Activated T-cell treated with anti-CD3 and anti-CD28 coated beads for 4 hours (primary cell): ENCODE data around the gene SYCP2L.

ENCODE experiments used
- DNase-seq: peaks from one replicate; pipeline ENCODE4 v3.0.0-alpha.2; 2020

Gene SYCP2L

DNA sequence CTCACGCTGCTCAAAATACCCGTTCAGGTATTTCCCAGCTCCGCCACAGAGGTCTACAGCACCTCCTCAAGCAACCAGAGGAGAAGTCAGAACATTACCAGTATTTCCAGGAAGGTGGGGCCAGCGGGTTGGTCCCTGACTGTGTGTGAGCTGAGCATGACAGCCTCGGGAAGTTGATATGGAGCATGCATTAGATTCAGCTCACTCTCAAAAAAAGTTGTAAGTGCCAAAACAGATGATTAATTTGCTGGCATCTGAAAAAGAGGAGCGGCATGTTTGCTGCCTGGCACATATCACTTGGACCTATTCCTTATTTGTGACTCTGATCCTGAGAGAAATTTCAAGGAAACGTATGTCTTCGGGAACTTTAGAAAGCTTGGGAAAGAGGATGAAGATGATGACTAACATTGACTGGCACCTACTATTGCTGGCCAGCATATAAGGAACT is 125.0 kb downstream of the SYCP2L start:
- DNase-seq, result no peak

DNA sequence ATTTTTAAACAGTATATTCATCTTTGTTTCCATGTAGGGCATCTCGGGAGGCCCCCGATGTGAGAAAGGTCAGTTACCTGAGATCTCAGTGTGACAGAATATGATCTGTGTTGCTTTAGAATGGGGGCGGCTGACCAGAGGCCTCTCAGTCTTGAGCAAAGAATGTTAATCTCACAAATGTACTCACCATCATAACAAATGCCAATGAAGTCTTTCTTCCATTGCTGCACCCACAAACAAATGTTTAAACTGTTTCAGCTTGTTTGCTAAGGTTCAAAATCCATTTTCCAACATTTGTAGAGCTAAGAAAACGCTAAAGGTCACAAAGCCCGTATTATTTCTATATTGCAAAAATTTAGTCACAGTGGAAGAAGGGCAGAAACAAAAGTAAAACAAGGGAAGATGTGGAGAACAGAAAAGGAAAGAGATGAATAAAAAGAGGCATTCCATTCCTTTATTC is 125.5 kb downstream of the SYCP2L start:
- no peak for DNase-seq

DNA sequence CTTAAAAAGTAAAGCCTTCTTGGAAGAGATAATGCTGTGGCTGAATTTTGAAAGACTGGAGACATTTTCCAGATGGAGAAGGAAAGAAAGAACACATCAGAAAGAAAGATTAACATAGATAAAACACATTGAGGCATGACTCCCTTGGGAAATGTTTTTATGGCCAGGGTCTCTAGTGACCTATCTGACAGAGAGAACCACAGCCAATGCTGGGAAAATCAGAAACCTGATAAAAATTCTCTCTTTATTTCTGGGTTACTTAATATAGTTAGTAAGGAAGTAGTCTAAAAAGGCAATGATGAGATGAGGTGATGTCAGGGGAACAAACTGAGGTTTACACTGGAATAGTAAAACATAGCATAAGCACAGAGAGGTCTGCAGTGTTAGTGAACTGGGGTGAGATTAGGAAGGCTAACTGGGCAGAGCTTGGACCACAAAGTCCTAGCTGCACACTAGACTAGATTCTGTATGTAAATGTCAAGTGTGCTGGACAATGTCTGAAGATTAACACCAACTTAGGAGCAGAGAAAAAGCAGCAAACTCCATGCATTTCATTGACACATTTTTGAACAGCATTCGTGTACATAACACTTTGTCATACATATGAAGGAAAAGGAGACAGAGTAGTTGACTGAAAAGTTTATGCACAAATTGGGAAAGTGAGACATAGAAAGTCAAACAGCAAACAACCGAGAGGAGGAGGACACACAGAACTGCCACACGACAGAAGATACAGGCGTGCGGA is 126.3 kb downstream of the SYCP2L start:
- no peak for DNase-seq

DNA sequence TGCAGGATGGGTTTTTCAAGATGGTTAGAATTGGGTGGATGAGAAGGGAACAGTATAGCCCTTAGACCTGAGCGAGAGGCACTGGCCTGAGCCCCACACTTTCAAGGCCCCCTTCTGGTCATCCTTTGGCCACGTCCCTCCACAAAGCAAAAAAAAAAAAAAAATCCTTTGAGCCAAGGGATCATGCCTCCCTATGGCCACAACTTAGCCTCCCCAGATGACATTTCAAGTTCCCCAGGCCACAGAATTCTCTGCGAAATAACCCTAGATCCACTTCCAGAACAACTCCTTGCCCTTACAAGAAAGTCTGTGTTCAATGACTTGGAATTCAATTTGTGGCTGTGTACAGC is 126.8 kb downstream of the SYCP2L start:
- DNase-seq, result no peak

DNA sequence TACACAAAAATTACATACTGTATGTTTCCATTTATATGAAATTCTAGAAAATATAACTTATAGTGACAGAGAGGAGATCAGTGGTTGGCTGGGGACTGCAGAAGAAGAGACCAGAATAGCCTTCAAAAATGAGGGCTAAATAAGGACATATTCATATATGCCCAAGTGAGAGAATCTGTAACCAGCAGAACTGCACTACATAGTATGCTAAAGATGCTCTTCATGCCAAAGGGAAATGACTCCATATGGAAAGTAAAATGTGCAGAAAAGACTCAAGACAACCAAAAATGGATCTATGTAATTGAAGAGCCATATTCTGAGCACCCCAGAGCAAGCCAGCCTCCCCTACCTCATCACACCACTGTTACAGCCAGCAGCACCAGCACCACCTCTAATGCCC is 128.2 kb downstream of the SYCP2L start:
- DNase-seq, result no peak

DNA sequence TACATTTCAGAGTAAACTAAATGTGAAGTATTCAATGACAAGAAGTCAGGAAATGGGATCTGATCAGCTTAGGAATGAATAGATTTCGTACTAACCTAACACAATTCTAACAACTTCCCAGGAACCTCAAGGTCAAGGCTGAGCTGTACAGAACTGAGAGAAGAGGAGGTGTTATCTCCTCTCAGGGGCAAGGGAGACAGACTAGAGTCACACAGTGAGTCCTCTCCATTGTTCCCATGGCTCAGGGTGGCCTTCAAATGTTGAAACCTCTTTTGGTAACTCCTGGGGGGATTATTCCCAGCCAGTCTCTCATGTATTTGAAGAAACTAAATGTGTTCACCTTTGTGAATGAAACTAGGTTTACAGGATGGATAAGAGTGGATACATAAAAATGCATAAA is 129.6 kb downstream of the SYCP2L start:
- DNase-seq, result no peak

DNA sequence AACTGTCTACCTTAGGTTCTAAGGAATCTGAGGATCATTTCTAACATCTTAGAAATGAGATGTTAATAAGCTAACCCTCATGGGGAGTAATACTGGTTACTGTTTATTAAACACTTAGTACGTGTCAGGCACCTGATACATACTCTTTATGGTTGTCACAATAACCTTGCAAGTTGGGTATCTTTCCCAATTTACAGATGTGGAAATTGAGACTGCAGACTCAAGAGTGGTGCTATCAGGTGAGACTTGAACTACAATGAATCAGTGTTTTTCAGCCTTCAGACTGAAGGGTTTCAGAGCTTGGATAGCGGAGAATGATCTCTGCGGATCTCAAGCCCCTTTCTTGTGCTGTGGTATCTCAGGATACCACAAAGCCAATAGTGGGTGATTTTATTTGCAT is 130.2 kb downstream of the SYCP2L start:
- no peak for DNase-seq

DNA sequence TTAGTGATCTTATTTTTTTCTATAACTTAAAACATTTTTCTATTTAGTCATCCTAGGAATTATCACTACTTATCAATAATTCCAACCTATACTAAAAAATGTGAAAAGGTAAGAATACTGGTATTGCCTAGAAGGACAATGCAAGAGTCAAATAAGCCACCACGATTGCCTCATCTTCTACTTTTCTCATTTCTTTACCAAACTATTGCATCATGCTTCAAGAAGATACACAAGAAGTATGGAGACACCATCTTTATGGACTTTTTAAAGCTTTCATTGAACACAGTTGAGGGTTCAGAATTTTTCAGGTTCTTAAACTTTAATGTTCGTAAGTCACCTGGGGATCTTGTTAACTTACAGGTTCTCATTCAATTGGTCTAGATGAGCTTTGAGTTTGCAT is 131.4 kb downstream of the SYCP2L start:
- no peak for DNase-seq

DNA sequence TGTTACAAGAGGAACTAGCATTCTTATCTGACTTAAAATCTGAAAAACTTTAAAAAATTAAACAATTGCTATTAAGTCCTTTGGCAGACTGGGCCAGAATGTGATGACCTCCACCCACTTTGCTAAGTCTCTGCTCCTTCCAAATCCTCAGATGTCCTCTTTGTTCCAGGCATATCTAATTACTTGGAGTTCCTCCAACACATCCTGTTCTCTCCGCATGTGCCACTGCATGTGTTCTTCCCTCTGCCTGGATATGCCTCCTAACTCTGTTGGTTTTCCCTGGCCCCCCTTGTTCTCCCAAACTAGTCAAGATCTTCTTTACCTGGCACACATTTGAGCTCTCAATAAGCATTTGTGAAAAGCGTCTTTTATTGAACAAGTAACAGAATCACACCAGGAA is 134.2 kb downstream of the SYCP2L start:
- DNase-seq, result no peak

DNA sequence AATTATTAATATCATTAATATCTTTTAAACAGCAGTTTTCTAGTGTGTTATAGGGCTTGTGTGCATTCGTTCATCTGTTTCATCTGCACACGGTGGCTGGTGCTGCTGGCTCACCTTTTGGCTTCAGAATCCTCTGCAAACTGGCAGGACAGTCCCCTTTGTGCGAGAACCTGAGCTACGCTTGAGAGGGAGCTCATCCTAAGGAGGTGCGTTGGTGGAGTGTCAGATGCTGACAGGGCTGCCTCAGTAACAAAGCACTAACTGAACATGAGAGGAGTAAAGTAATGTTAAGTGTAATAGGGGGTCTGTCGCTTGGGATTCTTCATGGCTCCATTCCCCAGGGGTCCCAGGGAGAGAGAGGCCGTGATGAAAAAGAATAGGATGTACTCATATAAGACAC is 134.9 kb downstream of the SYCP2L start:
- no peak for DNase-seq

DNA sequence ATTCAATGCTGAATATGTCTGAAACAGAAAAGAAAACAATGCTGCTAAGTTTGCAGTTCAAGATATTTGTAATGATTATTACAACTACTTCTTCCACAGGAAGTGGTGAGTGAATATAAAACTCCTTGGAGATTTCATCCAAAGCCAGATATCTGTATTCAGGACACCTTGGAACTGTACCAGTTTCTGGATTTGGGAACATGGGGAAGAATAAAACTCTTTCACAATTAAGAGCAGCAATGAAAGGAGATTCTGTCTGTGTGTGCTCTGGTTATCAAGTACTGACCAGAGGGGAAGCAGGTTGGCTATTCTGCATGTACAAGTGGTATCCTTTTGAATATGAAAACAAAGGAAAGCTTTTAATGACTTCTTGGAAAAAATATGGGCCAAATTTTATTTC is 136.2 kb downstream of the SYCP2L start:
- no peak for DNase-seq
